Activated CD4-positive, alpha-beta T cell treated with anti-CD3 and anti-CD28 coated beads, Interleukin-2, Interleukin-6, amounts not matched to agents 100 ng/mL and 50 ng/mL, durations not matched to agents 16 hours and 8 hours (primary cell): ENCODE data around the gene KIF5A.
"Not testable (repeated sequence)": the region's sequence is repeated elsewhere in the genome, so short reads cannot be mapped to it uniquely, and the experiment has no call there.

Source experiments
- DNase-seq: peaks from one replicate; pipeline ENCODE4 v3.0.0-alpha.2; 2020

KIF5A gene

GRCh38 chr12:57549909-57550640, at the start of gene KIF5A:
TSS of gene KIF5A (plus strand) at chr12:57550044. CDS start at chr12:57550272, 228 bp downstream.
- peak; percentile 65 for DNase-seq

GRCh38 chr12:57500213-57500612, 49.6 kb upstream of the KIF5A start:
- no peak for DNase-seq

GRCh38 chr12:57502311-57502969, 47.4 kb upstream of the KIF5A start:
- not testable (repeated sequence) for DNase-seq

- DNase-seq = not testable (repeated sequence)
These were observed 43.3 kb upstream of the KIF5A start for GRCh38 chr12:57506541-57506940.

GRCh38 chr12:57507796-57508195, 42.0 kb upstream of the KIF5A start:
- not testable (repeated sequence) for DNase-seq

GRCh38 chr12:57511161-57511560, 38.7 kb upstream of the KIF5A start:
- no peak for DNase-seq

GRCh38 chr12:57511588-57512325, 38.1 kb upstream of the KIF5A start:
- no peak for DNase-seq

- no peak for DNase-seq
These were observed 37.2 kb upstream of the KIF5A start for GRCh38 chr12:57512665-57513064.

- DNase-seq = no peak
These were observed 36.6 kb upstream of the KIF5A start for GRCh38 chr12:57513266-57513665.

- DNase-seq = not testable (repeated sequence)
These were observed 36.2 kb upstream of the KIF5A start for GRCh38 chr12:57513677-57514076.

- not testable (repeated sequence) for DNase-seq
These were observed 35.6 kb upstream of the KIF5A start for GRCh38 chr12:57514246-57514645.

- DNase-seq = no peak
These were observed 35.0 kb upstream of the KIF5A start for GRCh38 chr12:57514720-57515407.

- DNase-seq = no peak
These were observed 34.4 kb upstream of the KIF5A start for GRCh38 chr12:57515408-57515933.

- DNase-seq = no peak
These were observed 33.8 kb upstream of the KIF5A start for GRCh38 chr12:57515934-57516541.

- no peak for DNase-seq
These were observed 33.2 kb upstream of the KIF5A start for GRCh38 chr12:57516617-57517153.

- no peak for DNase-seq
These were observed 32.7 kb upstream of the KIF5A start for GRCh38 chr12:57517187-57517586.

- not testable (repeated sequence) for DNase-seq
These were observed 32.1 kb upstream of the KIF5A start for GRCh38 chr12:57517718-57518117.

- no peak for DNase-seq
These were observed 31.5 kb upstream of the KIF5A start for GRCh38 chr12:57518176-57518919.

GRCh38 chr12:57518920-57519795, 30.7 kb upstream of the KIF5A start:
- peak; percentile 36 for DNase-seq

GRCh38 chr12:57519796-57520052, 30.1 kb upstream of the KIF5A start:
- peak; percentile 50 for DNase-seq
